ENCODE measurements around the gene KLHL17.
"Not testable (repeated sequence)": the region's sequence is repeated elsewhere in the genome, so short reads cannot be mapped to it uniquely, and the experiment has no call there.

Gene KLHL17

GRCh38 chr1:970242-970972, 10.0 kb downstream of the KLHL17 start:
- DNase-seq (ENCODE audit: low read depth) = no peak

DNA sequence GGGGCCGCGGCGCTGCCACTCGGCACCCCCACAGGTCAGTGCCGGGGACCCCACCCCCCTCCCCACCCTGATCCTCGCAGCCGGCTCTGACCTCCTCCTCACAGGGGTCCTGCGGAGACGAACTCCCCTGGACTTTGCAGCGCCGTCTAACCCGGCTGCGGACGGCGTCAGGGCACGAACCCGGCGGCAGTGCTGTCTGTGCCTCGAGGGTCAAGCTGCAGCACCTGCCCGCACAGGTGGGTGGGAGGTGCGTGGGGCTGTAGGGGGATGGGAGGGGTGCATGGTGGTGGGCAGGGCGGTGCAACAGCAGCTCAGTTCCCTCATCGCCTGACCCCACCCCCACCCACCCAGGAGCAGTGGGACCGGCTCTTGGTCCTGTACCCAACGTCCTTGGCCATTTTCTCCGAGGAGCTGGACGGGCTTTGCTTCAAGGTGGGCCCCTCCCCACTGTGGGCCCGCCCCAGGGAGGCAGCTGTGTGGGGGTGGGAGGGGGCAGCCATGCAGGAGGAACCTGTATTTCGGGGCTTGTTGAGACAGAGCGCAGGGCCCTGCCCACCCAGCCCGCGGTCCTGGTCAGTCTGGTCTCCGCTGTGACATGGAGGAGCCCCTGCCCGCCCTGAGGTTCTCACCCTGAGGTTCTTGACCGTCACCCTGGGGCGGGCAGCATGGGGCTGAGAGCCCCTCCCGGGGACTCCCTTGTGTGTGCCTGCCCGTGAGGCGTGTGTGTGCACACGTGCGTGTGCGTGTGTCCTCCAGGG, 10.8 kb downstream of the KLHL17 start:
- DNase-seq (ENCODE audit: low read depth) = no peak

- DNase-seq (ENCODE audit: low read depth) = no peak
Observed at GRCh38 chr1:971751-972506, 11.5 kb downstream of the KLHL17 start.

GRCh38 chr1:972726-973458, 12.5 kb downstream of the KLHL17 start:
- no peak for DNase-seq (ENCODE audit: low read depth)

- no peak for DNase-seq (ENCODE audit: low read depth)
Observed at GRCh38 chr1:973459-974292, 13.3 kb downstream of the KLHL17 start.

- no peak for DNase-seq (ENCODE audit: low read depth)
Observed at GRCh38 chr1:974293-974640, 13.9 kb downstream of the KLHL17 start.

GRCh38 chr1:974687-975328, 14.4 kb downstream of the KLHL17 start:
- DNase-seq (ENCODE audit: low read depth) = no peak

GRCh38 chr1:975365-975764, 15.0 kb downstream of the KLHL17 start:
- no peak for DNase-seq (ENCODE audit: low read depth)

DNA sequence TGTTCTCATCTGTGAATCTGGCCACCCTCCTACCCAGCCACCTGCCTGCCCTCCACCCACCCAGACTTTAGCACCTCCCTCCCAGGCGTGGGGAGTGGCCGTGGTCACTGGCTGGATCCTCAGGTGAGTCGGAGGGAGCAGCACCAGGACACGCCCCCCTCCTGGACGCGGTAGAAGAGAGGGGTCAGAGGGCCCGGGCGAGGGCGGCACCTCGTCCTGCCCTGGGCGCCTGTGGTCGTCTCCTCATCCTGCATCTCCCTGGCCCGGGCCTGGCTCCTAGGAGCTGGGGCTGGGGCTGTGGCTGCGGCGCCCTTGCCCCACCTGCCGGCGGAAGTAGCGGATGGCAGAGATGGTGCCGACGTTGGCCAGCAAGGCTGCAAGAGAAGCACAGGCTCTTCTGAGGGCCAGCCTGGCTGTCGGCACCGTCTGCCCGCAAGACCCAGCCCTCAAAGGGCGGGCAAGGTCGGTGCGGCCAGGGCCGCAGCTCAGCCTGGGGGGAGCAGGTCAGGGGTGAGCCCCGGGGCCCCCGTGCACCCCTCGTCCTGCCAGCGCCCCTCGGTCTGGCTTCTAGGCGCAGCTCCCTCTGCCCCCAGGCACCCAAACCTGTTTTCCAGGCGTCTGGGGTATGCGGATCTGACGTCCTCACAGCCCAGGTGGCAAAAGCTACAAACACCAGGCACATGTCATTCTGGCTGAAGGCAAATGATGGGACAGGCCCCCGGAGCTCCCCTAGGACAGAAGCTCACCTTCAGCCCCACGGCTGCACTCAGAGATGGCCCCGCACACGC, 15.7 kb downstream of the KLHL17 start:
- no peak for DNase-seq (ENCODE audit: low read depth)

DNA sequence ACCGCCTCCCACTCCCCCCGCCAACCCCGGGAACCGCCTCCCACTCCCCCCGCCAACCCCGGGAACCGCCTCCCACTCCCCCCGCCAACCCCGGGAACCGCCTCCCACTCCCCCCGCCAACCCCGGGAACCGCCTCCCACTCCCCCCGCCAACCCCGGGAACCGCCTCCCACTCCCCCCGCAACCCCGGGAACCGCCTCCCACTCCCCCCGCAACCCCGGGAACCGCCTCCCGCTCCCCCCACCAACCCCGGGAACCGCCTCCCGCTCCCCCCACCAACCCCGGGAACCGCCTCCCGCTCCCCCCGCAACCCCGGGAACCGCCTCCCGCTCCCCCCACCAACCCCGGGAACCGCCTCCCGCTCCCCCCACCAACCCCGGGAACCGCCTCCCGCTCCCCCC, 16.4 kb downstream of the KLHL17 start:
- not testable (repeated sequence) for DNase-seq (ENCODE audit: low read depth)

GRCh38 chr1:978069-978834, 17.9 kb downstream of the KLHL17 start:
- DNase-seq (ENCODE audit: low read depth) = no peak

GRCh38 chr1:978835-979743, 18.7 kb downstream of the KLHL17 start:
- no peak for DNase-seq (ENCODE audit: low read depth)

- no peak for DNase-seq (ENCODE audit: low read depth)
Observed at GRCh38 chr1:979744-980072, 19.3 kb downstream of the KLHL17 start.

DNA sequence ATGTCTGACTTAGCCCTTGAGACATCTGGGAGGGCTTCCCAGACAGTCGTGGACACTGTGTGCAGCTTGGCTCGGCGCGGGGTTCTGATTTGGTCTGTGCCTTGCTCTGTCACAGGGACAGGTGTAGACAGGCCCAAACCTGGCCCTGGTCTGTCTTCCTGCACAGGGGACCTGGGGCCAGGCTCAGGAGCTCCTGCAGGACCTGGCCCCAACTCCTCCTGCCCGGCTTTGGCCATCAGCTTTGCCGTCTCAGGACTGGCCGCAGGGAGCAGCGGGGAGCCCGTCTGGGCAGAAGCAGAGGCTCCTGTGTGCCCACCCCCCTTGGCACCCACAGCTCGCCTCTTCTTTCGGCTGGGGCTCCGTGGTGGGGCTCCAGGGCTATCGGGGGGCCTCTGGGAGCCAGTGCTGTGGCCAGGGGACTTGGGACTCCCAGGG, 19.8 kb downstream of the KLHL17 start:
- no peak for DNase-seq (ENCODE audit: low read depth)

GRCh38 chr1:980602-981395, 20.4 kb downstream of the KLHL17 start:
- no peak for DNase-seq (ENCODE audit: low read depth)

DNA sequence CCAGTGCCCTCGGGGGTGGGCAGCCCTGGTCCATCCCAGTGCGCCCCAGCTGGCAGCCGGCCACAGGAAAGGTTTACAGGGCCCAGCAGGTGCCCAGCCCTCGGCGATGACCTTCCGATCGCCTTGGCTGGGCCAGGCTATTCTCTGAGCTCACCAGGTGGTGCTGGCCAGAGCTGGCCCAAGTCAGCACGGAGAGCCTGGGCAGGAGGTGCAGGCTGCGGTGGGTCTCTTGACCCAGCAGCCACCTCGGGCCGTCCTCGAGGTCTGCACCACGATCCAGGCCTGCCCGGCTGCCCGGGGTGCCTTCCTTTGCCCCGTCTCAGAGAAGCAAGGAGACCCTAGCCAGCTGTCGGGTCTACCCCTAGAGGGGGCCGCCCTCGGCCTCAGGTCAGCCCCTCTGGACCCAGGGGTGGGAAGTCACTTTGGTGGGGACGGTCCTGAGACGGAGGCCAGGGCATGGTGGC, 21.1 kb downstream of the KLHL17 start:
- DNase-seq (ENCODE audit: low read depth) = no peak

GRCh38 chr1:981955-982558, 21.7 kb downstream of the KLHL17 start, which contains the start of gene PERM1:
Gene PERM1, minus strand, starts transcription at chr1:982093. Its CDS starts 1,064 bp downstream, at chr1:981029.
- no peak for DNase-seq (ENCODE audit: low read depth)
